GM19395 (cell line): ENCODE data around the gene H2BK1.

Experiments
- ATAC-seq: cut with Tn5 transposase; IDR thresholded peaks from one replicate; pipeline ENCODE4 v1.9.1; 2021; ENCODE audit warnings: mild to moderate bottlenecking, moderate library complexity; ENCODE audit not compliant: unreplicated experiment

H2BK1 gene

GRCh38 chr7:151232917-151233701 lies 22.8 kb upstream of the H2BK1 start:
- ATAC-seq: peak; percentile 39

- ATAC-seq: peak; percentile 95
Observed at GRCh38 chr7:151232091-151232916, 22.0 kb upstream of the H2BK1 start, which contains the start of gene CHPF2. CHPF2 (plus strand) TSS chr7:151232483; CDS start chr7:151234012, 1,529 bp downstream.

- no peak for ATAC-seq
Observed at GRCh38 chr7:151231080-151231479, 20.8 kb upstream of the H2BK1 start.

GRCh38 chr7:151229249-151229648 lies 19.0 kb upstream of the H2BK1 start:
- no peak for ATAC-seq

GRCh38 chr7:151228024-151228866 lies 18.0 kb upstream of the H2BK1 start:
- no peak for ATAC-seq

- ATAC-seq: peak; percentile 99
Observed at GRCh38 chr7:151226875-151227782, 16.8 kb upstream of the H2BK1 start, which contains the start of gene ABCF2. ABCF2 (minus strand) TSS chr7:151227205; CDS start chr7:151226458, 747 bp downstream.

- ATAC-seq: peak; percentile 8
Observed at GRCh38 chr7:151226560-151226874, 16.2 kb upstream of the H2BK1 start.

- no peak for ATAC-seq
Observed at GRCh38 chr7:151225948-151226510, 15.7 kb upstream of the H2BK1 start.

GRCh38 chr7:151223728-151224127 lies 13.4 kb upstream of the H2BK1 start:
- no peak for ATAC-seq

GRCh38 chr7:151218170-151218569 lies 7.9 kb upstream of the H2BK1 start:
- ATAC-seq: no peak

- ATAC-seq: no peak
Observed at GRCh38 chr7:151215396-151215795, 5.1 kb upstream of the H2BK1 start.

- ATAC-seq: no peak
Observed at GRCh38 chr7:151213826-151214225, 3.5 kb upstream of the H2BK1 start.

GRCh38 chr7:151212626-151213025 lies 2.3 kb upstream of the H2BK1 start:
- ATAC-seq: no peak

- no peak for ATAC-seq
Observed at GRCh38 chr7:151211155-151211772, 976 bp upstream of the H2BK1 start.

- no peak for ATAC-seq
Observed at GRCh38 chr7:151209588-151209987, 700 bp downstream of the H2BK1 start.

GRCh38 chr7:151208253-151208862 lies 1.9 kb downstream of the H2BK1 start:
- ATAC-seq: no peak

GRCh38 chr7:151207804-151208203 lies 2.5 kb downstream of the H2BK1 start:
- ATAC-seq: no peak

- no peak for ATAC-seq
Observed at GRCh38 chr7:151207315-151207714, 3.0 kb downstream of the H2BK1 start.

- no peak for ATAC-seq
Observed at GRCh38 chr7:151206914-151207313, 3.4 kb downstream of the H2BK1 start.
